VCaP (cell line): Measurements from ENCODE around the gene USF2.

Experiments used
- H3K27ac ChIP-seq: fragments of 450-650 bp; 2 replicates; pipeline ENCODE4 v1.5.1; 2017
- CTCF ChIP-seq: fragments of 450-650 bp; conservative IDR thresholded peaks from 2 replicates; pipeline ENCODE4 v1.5.1; 2017; ENCODE audit warnings: mild to moderate bottlenecking, moderate library complexity

Gene USF2

GRCh38 chr19:35249146-35249847 lies 19.5 kb upstream of the USF2 start:
- TF ChIP-seq CTCF = no peak
- peak overlapping the region; percentile 100 for H3K27ac ChIP-seq

- peak overlapping the region; percentile 100 for H3K27ac ChIP-seq
- TF ChIP-seq CTCF = no peak
Observed at GRCh38 chr19:35249848-35250711, 18.7 kb upstream of the USF2 start.

GRCh38 chr19:35251456-35251855 lies 17.3 kb upstream of the USF2 start:
- TF ChIP-seq CTCF = no peak

GRCh38 chr19:35253316-35254286 lies 15.2 kb upstream of the USF2 start:
- TF ChIP-seq CTCF = no peak
- H3K27ac ChIP-seq = no peak overlapping the region

More at GRCh38 chr19:35251456-35251855, 17.3 kb upstream of the USF2 start:
- no peak overlapping the region for H3K27ac ChIP-seq

- TF ChIP-seq CTCF = no peak
Observed at GRCh38 chr19:35254341-35255297, 14.1 kb upstream of the USF2 start.

GRCh38 chr19:35256566-35256965 lies 12.2 kb upstream of the USF2 start:
- H3K27ac ChIP-seq = no peak overlapping the region
- no peak for TF ChIP-seq CTCF

More at GRCh38 chr19:35254341-35255297, 14.1 kb upstream of the USF2 start:
- H3K27ac ChIP-seq = no peak overlapping the region
